ENCODE results near the gene FBXO21. TPM values are rescaled to one million over a fixed set of nuclear protein-coding genes. Genes with fewer than 3 reads are reported as not detected.

FBXO21 gene
- total and polyA plus RNA-seq, 2 experiments from 2014 or later, result 53.7 to 203 TPM

DNA sequence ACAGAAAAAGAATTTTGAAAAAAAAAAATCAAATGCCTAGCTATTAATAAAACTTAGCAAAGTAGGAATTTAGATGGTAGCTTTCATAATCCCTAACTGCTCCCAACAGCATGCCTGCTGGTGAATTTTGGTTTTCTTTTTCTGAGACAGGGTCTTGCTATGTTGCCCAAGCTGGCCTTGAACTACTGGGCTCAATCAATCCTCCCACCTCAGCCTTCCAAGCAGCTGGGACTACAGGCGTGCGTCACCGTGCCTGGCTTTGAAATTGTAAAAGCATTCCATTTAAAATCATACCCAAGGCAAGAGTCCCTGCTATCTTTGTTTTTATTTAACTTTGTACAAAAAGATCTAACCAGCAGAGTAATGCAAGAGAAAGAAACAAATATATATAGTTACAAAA, 20.7 kb downstream of the FBXO21 start:
- TF ChIP-seq, protein P1, sequence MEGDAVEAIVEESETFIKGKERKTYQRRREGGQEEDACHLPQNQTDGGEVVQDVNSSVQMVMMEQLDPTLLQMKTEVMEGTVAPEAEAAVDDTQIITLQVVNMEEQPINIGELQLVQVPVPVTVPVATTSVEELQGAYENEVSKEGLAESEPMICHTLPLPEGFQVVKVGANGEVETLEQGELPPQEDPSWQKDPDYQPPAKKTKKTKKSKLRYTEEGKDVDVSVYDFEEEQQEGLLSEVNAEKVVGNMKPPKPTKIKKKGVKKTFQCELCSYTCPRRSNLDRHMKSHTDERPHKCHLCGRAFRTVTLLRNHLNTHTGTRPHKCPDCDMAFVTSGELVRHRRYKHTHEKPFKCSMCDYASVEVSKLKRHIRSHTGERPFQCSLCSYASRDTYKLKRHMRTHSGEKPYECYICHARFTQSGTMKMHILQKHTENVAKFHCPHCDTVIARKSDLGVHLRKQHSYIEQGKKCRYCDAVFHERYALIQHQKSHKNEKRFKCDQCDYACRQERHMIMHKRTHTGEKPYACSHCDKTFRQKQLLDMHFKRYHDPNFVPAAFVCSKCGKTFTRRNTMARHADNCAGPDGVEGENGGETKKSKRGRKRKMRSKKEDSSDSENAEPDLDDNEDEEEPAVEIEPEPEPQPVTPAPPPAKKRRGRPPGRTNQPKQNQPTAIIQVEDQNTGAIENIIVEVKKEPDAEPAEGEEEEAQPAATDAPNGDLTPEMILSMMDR (IDR thresholded peaks at IDR 0.05; ENCODE audit: low read depth, low read length), result no peak
- no peak for DNase-seq (ENCODE audit: low read depth in 1 of 2, low spot score in 1 of 2)
- H3K27me3 ChIP-seq, result no peaks in the 10 kb centered on the region
- no peak overlapping the region for H3K4me3 ChIP-seq
- H3K27ac ChIP-seq, result no peak overlapping the region
- H3K36me3 ChIP-seq, result peaks cover 77% of the 10 kb centered on the region
- H3K9me3 ChIP-seq (ENCODE audit: low read depth), result no peaks in the 10 kb centered on the region
- no peaks in the 10 kb centered on the region for H3K4me1 ChIP-seq (ENCODE audit: low read depth)

DNA sequence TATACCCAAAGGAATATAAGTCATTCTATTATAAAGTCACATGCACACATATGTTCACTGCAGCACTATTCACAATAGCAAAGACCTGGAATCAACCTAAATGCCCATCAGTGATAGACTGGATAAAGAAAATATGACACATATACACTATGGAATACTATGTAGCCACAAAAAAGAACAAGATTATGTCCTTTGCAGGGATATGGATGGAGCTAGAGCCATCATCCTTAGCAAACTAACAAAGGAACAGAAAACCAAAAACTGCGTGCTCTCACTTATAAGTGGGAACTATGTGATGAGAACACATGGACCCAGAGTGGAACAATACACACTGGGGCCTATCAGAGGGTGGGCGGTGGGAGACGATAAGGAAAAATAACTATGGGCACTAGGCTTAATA, 21.3 kb downstream of the FBXO21 start:
- no peak overlapping the region for H3K27ac ChIP-seq
- no peak for DNase-seq (ENCODE audit: low read depth in 1 of 2, low spot score in 1 of 2)
- H3K4me3 ChIP-seq, result no peak overlapping the region
- no peaks in the 10 kb centered on the region for H3K4me1 ChIP-seq (ENCODE audit: low read depth)
- H3K9me3 ChIP-seq (ENCODE audit: low read depth), result no peaks in the 10 kb centered on the region
- no peaks in the 10 kb centered on the region for H3K27me3 ChIP-seq
- TF ChIP-seq, protein P1 (IDR thresholded peaks at IDR 0.05; ENCODE audit: low read depth, low read length), result no peak
- H3K36me3 ChIP-seq, result peaks cover 76% of the 10 kb centered on the region

DNA sequence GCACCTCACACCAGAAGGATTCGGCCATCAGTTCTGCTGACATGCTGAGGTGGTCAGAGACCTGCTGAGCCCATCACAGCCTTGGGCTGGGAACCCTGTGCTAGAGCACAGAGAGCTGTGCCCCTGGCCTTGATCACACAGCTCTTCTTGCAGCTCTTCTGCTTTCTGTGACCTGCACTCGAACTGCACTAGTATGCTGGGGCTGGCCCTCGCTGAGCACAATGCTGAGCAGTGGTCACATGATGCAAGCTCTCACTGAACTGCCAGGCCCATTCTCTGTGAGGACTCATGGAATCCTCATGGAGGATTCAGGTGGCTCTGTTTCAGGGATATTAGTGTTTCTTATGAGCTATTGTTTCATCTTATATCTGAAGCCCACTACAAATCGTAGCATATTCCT, 22.5 kb downstream of the FBXO21 start:
- no peak for DNase-seq (ENCODE audit: low read depth in 1 of 2, low spot score in 1 of 2)

DNA sequence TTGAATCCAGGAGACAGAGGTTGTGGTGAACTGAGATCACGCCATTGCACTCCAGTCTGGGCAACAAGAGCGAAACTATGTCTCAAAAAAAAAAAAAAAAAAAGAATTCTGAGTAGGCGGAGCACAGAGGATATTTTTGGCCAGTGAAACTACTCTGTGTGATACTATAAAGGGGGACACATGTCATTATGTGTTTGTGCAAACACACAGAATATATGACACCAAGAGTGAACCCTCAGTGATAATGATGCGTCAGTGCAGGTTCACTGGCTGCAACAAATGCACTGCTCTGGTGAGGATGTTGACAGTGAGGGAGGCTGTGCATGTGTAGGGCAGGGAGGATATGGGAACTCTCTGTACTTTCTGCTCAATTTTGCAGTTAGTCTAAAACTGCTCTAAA, 24.2 kb downstream of the FBXO21 start:
- DNase-seq (ENCODE audit: low read depth in 1 of 2, low spot score in 1 of 2), result no peak
- Histone ChIP-seq H3K27me3 (no peaks in the 10 kb centered on the region), H3K4me1 (ENCODE audit: low read depth) (no peaks in the 10 kb centered on the region), H3K36me3 (peaks cover 64% of the 10 kb centered on the region), H3K9me3 (ENCODE audit: low read depth) (no peaks in the 10 kb centered on the region), H3K4me3 (no peak overlapping the region), H3K27ac (no peak overlapping the region)
- TF ChIP-seq, protein P1 (IDR thresholded peaks at IDR 0.05; ENCODE audit: low read depth, low read length), result no peak

More for the DNA sequence above, 22.5 kb downstream of the FBXO21 start:
- Histone ChIP-seq H3K27me3 (no peaks in the 10 kb centered on the region), H3K4me3 (no peak overlapping the region), H3K9me3 (ENCODE audit: low read depth) (no peaks in the 10 kb centered on the region), H3K27ac (no peak overlapping the region), H3K4me1 (ENCODE audit: low read depth) (no peaks in the 10 kb centered on the region), H3K36me3 (peaks cover 76% of the 10 kb centered on the region)
- TF ChIP-seq, protein P1 (IDR thresholded peaks at IDR 0.05; ENCODE audit: low read depth, low read length), result no peak

DNA sequence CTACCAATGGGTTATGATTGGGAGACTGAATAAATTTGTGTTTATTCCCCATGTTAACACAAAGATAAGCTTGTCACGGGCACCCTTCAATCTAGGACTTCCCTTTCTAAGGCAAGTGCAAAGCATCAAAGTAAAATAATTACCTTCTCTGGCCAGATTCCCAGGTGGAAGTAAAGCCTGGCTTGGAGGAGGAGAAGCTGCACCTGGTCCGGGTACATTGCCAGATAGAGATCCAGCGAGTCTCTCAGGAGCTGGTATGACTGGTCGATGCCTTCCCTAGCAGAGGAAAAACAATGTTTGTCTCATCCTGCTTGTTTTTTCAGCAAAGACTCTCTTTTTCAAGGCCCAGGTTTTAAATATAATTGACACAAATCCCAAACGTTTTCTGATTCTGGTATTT, 24.9 kb downstream of the FBXO21 start:
- peaks cover 62% of the 10 kb centered on the region for H3K36me3 ChIP-seq

More for the DNA sequence above, 24.9 kb downstream of the FBXO21 start:
- TF ChIP-seq, protein P1 (IDR thresholded peaks at IDR 0.05; ENCODE audit: low read depth, low read length), result no peak
- Histone ChIP-seq H3K27ac (no peak overlapping the region), H3K9me3 (ENCODE audit: low read depth) (no peaks in the 10 kb centered on the region), H3K27me3 (no peaks in the 10 kb centered on the region), H3K4me3 (no peak overlapping the region), H3K4me1 (ENCODE audit: low read depth) (no peaks in the 10 kb centered on the region)
- DNase-seq (ENCODE audit: low read depth in 1 of 2, low spot score in 1 of 2), result no peak
